Hepatocyte (in vitro differentiated cells): ENCODE results near the gene ATP9A. TPM values are rescaled to one million over a fixed set of nuclear protein-coding genes. Genes with fewer than 3 reads are reported as not detected.

Experiments used
- DNase-seq: peaks from one replicate; pipeline ENCODE4 v3.0.0-alpha.2; 2016; ENCODE audit warnings: low spot score
- H2AFZ ChIP-seq: fragments of 200-600 bp; sonication (generic); 2 replicates; pipeline ENCODE4 v1.6.0; 2016; ENCODE audit warnings: antibody characterized with exemption, mild to moderate bottlenecking
- H3K27ac ChIP-seq: fragments of 200-600 bp; sonication (generic); 2 replicates; pipeline ENCODE4 v1.5.1; 2016; ENCODE audit warnings: mild to moderate bottlenecking
- H3K27me3 ChIP-seq: fragments of 200-600 bp; sonication (generic); 2 replicates; pipeline ENCODE4 v1.6.1; 2016
- H3K36me3 ChIP-seq: fragments of 200-600 bp; sonication (generic); replicated peaks from 2 replicates; pipeline ENCODE4 v1.5.1; 2016; ENCODE audit warnings: low read depth; ENCODE audit not compliant: insufficient read depth
- H3K4me1 ChIP-seq: fragments of 200-600 bp; sonication (generic); 2 replicates; pipeline ENCODE4 v1.5.1; 2016; ENCODE audit warnings: mild to moderate bottlenecking, moderate library complexity; ENCODE audit not compliant: insufficient read depth
- H3K4me2 ChIP-seq: fragments of 200-600 bp; sonication (generic); 2 replicates; pipeline ENCODE4 v1.6.0; 2016
- H3K4me3 ChIP-seq: fragments of 200-600 bp; sonication (generic); 2 replicates; pipeline ENCODE4 v1.5.1; 2016; ENCODE audit warnings: mild to moderate bottlenecking
- H3K79me2 ChIP-seq: fragments of 200-600 bp; sonication (generic); 2 replicates; pipeline ENCODE4 v1.6.0; 2017; ENCODE audit warnings: mild to moderate bottlenecking
- H3K9me2 ChIP-seq: fragments of 200-600 bp; sonication (generic); replicated peaks from 2 replicates; pipeline ENCODE4 v1.6.0; 2017; ENCODE audit warnings: mild to moderate bottlenecking; ENCODE audit not compliant: insufficient read depth
- H3K9me3 ChIP-seq: fragments of 200-600 bp; sonication (generic); 2 replicates; pipeline ENCODE4 v1.5.1; 2016; ENCODE audit warnings: low read depth, mild to moderate bottlenecking
- H4K20me1 ChIP-seq: fragments of 200-600 bp; sonication (generic); 2 replicates; pipeline ENCODE4 v1.6.0; 2016; ENCODE audit warnings: mild to moderate bottlenecking; ENCODE audit not compliant: insufficient read depth, poor library complexity, severe bottlenecking
- EZH2 ChIP-seq: fragments of 200-600 bp; sonication (generic); IDR thresholded peaks from 2 replicates; pipeline ENCODE4 v1.6.1; 2016; ENCODE audit warnings: antibody characterized with exemption, mild to moderate bottlenecking, borderline replicate concordance
- EZH2phosphoT487 ChIP-seq: fragments of 200-600 bp; sonication (generic); IDR thresholded peaks from one replicate; pipeline ENCODE4 v1.6.1; 2018; ENCODE audit warnings: antibody characterized with exemption, mild to moderate bottlenecking, low read depth, moderate library complexity; ENCODE audit not compliant: unreplicated experiment, severe bottlenecking
- WGBS: methylation state at CpG from one replicate; pipeline ENCODE4 v1.1.6; 2016; ENCODE audit warnings: low lambda C conversion rate; ENCODE audit errors: missing lambda C conversion rate; 5-methylcytosine and 5-hydroxymethylcytosine counted together
- polyA plus RNA-seq: library from polyadenylated mRNA; unstranded; fragments of >200 nt; fragmentation: Nextera tagmentation; extraction: Ambion mirVana; gene quantifications from 2 replicates; pipeline ENCODE4 v1.2.1, GENCODE V29; 2016
- total RNA-seq: library from RNA; depleted of rRNA; stranded (reverse); fragments of >200 nt; gene quantifications from 2 replicates; pipeline ENCODE4 v1.2.3, GENCODE V29; 2014
- TF ChIP-seq, protein P1 (sequence below): fragments of 200-600 bp; sonication (generic); IDR thresholded peaks from 2 replicates; pipeline ENCODE4 v1.5.1; 2016; ENCODE audit warnings: antibody characterized with exemption, mild to moderate bottlenecking; ENCODE audit not compliant: poor library complexity

ATP9A gene
- total and polyA plus RNA-seq, 2 experiments from 2014 or later: 12.1 to 28.1 TPM

DNA sequence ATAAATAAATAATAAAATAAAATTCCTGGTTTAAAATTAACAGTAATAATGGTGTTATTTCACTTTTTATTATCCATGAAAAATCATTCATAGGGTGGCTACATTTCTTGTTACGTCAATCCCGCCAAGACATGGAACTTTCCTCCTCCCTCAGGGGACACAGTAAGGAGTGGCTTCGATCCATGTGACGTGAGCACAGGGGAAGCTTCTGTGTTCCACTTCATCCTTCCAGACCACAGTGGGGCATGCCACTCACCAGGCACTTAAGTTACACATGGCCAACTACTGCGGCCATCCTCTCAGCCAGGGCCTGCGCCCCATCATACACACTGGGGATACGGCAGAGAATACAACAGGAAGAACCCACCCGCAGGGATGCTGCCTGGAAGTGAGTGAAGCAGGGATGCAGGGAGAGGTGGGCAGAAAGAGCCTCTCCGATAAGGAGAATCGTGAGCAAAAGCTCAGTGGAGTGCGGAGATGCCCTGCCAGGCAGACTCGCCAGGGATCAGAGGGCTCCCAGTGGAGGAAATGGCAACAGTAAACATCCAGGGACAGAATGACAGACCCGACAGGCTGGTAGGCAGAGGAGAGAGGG, 75.3 kb downstream of the ATP9A start:
- Histone ChIP-seq H3K4me2 (no peak overlapping the region), H2AFZ (no peak overlapping the region), H3K4me1 (peaks cover 20% of the 10 kb centered on the region), H3K27ac (no peak overlapping the region), H3K36me3 (no peaks in the 10 kb centered on the region), H3K4me3 (no peak overlapping the region), H3K79me2 (no peaks in the 10 kb centered on the region), H3K27me3 (no peaks in the 10 kb centered on the region), H3K9me3 (no peaks in the 10 kb centered on the region), H4K20me1 (no peaks in the 10 kb centered on the region), H3K9me2 (no peaks in the 10 kb centered on the region)
- WGBS: 96% methylated on average over 13 of the region's 13 CpGs
- no peak for DNase-seq
- TF ChIP-seq EZH2phosphoT487: no peak
- no peak for TF ChIP-seq EZH2
- TF ChIP-seq, protein P1, sequence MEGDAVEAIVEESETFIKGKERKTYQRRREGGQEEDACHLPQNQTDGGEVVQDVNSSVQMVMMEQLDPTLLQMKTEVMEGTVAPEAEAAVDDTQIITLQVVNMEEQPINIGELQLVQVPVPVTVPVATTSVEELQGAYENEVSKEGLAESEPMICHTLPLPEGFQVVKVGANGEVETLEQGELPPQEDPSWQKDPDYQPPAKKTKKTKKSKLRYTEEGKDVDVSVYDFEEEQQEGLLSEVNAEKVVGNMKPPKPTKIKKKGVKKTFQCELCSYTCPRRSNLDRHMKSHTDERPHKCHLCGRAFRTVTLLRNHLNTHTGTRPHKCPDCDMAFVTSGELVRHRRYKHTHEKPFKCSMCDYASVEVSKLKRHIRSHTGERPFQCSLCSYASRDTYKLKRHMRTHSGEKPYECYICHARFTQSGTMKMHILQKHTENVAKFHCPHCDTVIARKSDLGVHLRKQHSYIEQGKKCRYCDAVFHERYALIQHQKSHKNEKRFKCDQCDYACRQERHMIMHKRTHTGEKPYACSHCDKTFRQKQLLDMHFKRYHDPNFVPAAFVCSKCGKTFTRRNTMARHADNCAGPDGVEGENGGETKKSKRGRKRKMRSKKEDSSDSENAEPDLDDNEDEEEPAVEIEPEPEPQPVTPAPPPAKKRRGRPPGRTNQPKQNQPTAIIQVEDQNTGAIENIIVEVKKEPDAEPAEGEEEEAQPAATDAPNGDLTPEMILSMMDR: no peak

GRCh38 chr20:51691703-51692102, 76.5 kb downstream of the ATP9A start:
- H3K4me1 ChIP-seq: peaks cover 10% of the 10 kb centered on the region
- no peak overlapping the region for H2AFZ ChIP-seq
- no peak overlapping the region for H3K27ac ChIP-seq
- H3K9me2 ChIP-seq: no peaks in the 10 kb centered on the region
- H3K27me3 ChIP-seq: no peaks in the 10 kb centered on the region
- WGBS: 93% methylated on average over 3 of the region's 3 CpGs
- no peaks in the 10 kb centered on the region for H3K36me3 ChIP-seq
- no peak for TF ChIP-seq EZH2phosphoT487
- H3K4me3 ChIP-seq: no peak overlapping the region
- H3K79me2 ChIP-seq: no peaks in the 10 kb centered on the region
- H3K9me3 ChIP-seq: no peaks in the 10 kb centered on the region
- no peaks in the 10 kb centered on the region for H4K20me1 ChIP-seq
- no peak for DNase-seq
- no peak overlapping the region for H3K4me2 ChIP-seq

DNA sequence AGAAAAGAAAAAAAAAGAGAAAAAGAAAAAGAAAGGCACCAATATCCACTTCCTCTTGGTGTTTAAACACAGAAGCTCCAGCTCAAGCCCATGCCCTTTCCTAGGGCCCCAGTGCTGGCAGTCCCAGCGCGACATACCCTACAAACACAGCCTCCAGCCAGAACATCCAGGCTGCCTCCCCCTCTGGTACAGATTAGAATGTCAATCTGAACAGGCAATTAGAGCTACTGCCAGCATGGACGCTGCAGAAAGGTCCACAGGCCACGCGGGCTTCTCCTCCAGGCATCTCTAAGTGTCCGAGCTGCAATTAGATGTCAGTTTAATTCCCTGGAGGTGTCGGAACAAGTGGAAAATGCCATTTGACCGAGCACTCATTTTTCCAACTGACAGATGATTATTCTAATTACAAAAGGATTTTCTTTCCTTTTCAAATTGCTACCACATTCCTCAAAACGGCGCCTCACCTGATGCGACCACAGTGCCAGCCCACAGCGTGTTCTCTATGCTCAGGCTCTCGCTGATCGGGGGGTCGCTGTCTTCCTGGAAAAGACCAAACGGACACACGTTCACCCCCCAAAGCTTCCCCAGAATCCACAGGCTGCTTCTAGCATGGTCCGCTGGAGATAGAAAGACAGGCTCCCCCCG, 79.5 kb downstream of the ATP9A start:
- no peak overlapping the region for H2AFZ ChIP-seq
- no peak overlapping the region for H3K27ac ChIP-seq
- no peaks in the 10 kb centered on the region for H3K9me2 ChIP-seq
- DNase-seq: no peak
- no peaks in the 10 kb centered on the region for H3K4me1 ChIP-seq
- H3K36me3 ChIP-seq: no peaks in the 10 kb centered on the region
- TF ChIP-seq EZH2phosphoT487: no peak
- no peak for TF ChIP-seq EZH2
- TF ChIP-seq, protein P1: no peak
- WGBS: 89% methylated on average over 19 of the region's 19 CpGs
- no peaks in the 10 kb centered on the region for H4K20me1 ChIP-seq
- H3K4me2 ChIP-seq: no peak overlapping the region
- no peaks in the 10 kb centered on the region for H3K27me3 ChIP-seq
- H3K79me2 ChIP-seq: no peaks in the 10 kb centered on the region
- H3K4me3 ChIP-seq: no peak overlapping the region
- no peaks in the 10 kb centered on the region for H3K9me3 ChIP-seq

DNA sequence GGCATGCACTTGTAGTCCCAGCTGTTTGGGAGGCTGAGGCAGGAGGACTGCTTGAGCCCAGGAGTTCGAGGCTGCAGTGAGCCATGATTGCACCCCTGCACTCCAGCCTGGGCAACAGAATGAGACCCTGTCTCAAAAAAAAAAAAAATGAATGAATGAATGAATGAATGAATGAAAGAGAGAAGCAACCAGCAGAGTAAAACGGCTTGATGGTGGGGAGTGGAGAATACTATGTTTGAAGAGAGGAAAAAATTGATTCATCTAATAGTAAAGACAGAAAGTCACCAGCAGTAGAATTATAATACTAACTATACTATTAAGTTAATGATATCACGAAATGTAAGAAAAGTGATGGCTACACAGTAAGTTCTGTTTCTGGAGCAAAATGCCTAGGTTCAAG, 80.6 kb downstream of the ATP9A start:
- WGBS: 94% methylated on average over 3 of the region's 3 CpGs
- H3K4me3 ChIP-seq: no peak overlapping the region

More for the DNA sequence above, 80.6 kb downstream of the ATP9A start:
- H3K4me2 ChIP-seq: no peak overlapping the region
- TF ChIP-seq EZH2 (no peak), EZH2phosphoT487 (no peak)
- TF ChIP-seq, protein P1: no peak
- no peaks in the 10 kb centered on the region for H3K36me3 ChIP-seq
- no peaks in the 10 kb centered on the region for H3K9me2 ChIP-seq
- H3K4me1 ChIP-seq: no peaks in the 10 kb centered on the region
- no peak overlapping the region for H2AFZ ChIP-seq
- H3K9me3 ChIP-seq: no peaks in the 10 kb centered on the region
- H4K20me1 ChIP-seq: no peaks in the 10 kb centered on the region
- no peaks in the 10 kb centered on the region for H3K79me2 ChIP-seq
- no peaks in the 10 kb centered on the region for H3K27me3 ChIP-seq
- no peak for DNase-seq
- H3K27ac ChIP-seq: no peak overlapping the region
